RWPE2 (cell line): ENCODE measurements around the gene DYNC2H1.

ENCODE experiments used
- ATAC-seq: fragments of 200-7000 bp; cut with Tn5 transposase; 3 replicates; pipeline ENCODE4 v1.9.1; 2021; ENCODE audit warnings: low read depth
- DNase-seq: peaks from one replicate; pipeline ENCODE4 v3.0.0-alpha.2; 2020; ENCODE audit warnings: low spot score
- H3K27ac ChIP-seq: fragments of 450-650 bp; 2 replicates; pipeline ENCODE4 v1.5.1; 2017; ENCODE audit warnings: mild to moderate bottlenecking; ENCODE audit not compliant: poor library complexity, severe bottlenecking
- H3K27me3 ChIP-seq: fragments of 250-450 bp; sonication (Bioruptor Pico); 2 replicates; pipeline ENCODE4 v1.5.1; 2021; ENCODE audit warnings: mild to moderate bottlenecking, moderate library complexity; ENCODE audit not compliant: insufficient read depth, poor library complexity, severe bottlenecking
- H3K36me3 ChIP-seq: fragments of 250-450 bp; sonication (Bioruptor Pico); 2 replicates; pipeline ENCODE4 v1.5.1; 2020; ENCODE audit warnings: low read depth, mild to moderate bottlenecking, moderate library complexity
- H3K4me1 ChIP-seq: fragments of 250-450 bp; sonication (Bioruptor Pico); 2 replicates; pipeline ENCODE4 v1.5.1; 2021; ENCODE audit warnings: mild to moderate bottlenecking, moderate library complexity; ENCODE audit not compliant: insufficient read depth, poor library complexity, severe bottlenecking
- H3K4me3 ChIP-seq: fragments of 250-450 bp; sonication (Bioruptor Pico); 2 replicates; pipeline ENCODE4 v1.5.1; 2021; ENCODE audit warnings: mild to moderate bottlenecking, moderate library complexity; ENCODE audit not compliant: severe bottlenecking
- H3K9me3 ChIP-seq: fragments of 250-450 bp; sonication (Bioruptor Pico); 2 replicates; pipeline ENCODE4 v1.5.1; 2021; ENCODE audit warnings: mild to moderate bottlenecking, moderate library complexity; ENCODE audit not compliant: severe bottlenecking
- TF ChIP-seq, protein P1 (sequence below): fragments of 450-650 bp; IDR thresholded peaks from one replicate; pipeline ENCODE4 v1.5.1; 2017; ENCODE audit warnings: mild to moderate bottlenecking, moderate library complexity; ENCODE audit not compliant: poor library complexity, severe bottlenecking

The DYNC2H1 gene

DNA sequence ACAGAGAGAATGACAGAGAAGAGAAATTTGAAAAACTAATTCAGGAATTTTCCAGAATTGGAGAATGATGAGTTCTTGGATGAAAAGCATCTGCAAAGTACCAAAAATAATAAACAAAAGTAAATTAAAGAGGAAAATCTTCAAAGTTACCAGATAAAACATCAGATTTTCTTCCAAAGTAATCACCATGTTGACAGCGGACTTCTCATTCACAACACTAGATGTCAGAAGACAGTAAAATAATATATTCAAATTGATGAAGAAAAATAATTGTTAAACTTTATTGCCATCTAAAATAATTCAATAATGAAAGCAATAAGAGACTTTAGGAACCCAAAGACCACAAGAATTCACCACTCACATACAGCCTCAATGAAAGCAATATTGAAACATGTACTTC is 355.2 kb downstream of the DYNC2H1 start:
- no peak overlapping the region for H3K4me3 ChIP-seq
- H3K9me3 ChIP-seq = no peaks in the 10 kb centered on the region
- H3K36me3 ChIP-seq = peaks cover 5% of the 10 kb centered on the region; the same call in 1 of the 2 replicates
- no peaks in the 10 kb centered on the region for H3K27me3 ChIP-seq
- H3K27ac ChIP-seq = no peak overlapping the region
- TF ChIP-seq, protein P1, sequence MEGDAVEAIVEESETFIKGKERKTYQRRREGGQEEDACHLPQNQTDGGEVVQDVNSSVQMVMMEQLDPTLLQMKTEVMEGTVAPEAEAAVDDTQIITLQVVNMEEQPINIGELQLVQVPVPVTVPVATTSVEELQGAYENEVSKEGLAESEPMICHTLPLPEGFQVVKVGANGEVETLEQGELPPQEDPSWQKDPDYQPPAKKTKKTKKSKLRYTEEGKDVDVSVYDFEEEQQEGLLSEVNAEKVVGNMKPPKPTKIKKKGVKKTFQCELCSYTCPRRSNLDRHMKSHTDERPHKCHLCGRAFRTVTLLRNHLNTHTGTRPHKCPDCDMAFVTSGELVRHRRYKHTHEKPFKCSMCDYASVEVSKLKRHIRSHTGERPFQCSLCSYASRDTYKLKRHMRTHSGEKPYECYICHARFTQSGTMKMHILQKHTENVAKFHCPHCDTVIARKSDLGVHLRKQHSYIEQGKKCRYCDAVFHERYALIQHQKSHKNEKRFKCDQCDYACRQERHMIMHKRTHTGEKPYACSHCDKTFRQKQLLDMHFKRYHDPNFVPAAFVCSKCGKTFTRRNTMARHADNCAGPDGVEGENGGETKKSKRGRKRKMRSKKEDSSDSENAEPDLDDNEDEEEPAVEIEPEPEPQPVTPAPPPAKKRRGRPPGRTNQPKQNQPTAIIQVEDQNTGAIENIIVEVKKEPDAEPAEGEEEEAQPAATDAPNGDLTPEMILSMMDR = peak; percentile 15
- ATAC-seq (no peak), DNase-seq (no peak)
- no peaks in the 10 kb centered on the region for H3K4me1 ChIP-seq

GRCh38 chr11:103465555-103466140 is 356.4 kb downstream of the DYNC2H1 start:
- H3K36me3 ChIP-seq = peaks cover 5% of the 10 kb centered on the region; the same call in 1 of the 2 replicates
- TF ChIP-seq, protein P1 = no peak
- no peaks in the 10 kb centered on the region for H3K27me3 ChIP-seq
- no peak overlapping the region for H3K4me3 ChIP-seq
- H3K4me1 ChIP-seq = no peaks in the 10 kb centered on the region
- ATAC-seq = no peak
- DNase-seq = no peak
- no peak overlapping the region for H3K27ac ChIP-seq
- H3K9me3 ChIP-seq = no peaks in the 10 kb centered on the region

DNA sequence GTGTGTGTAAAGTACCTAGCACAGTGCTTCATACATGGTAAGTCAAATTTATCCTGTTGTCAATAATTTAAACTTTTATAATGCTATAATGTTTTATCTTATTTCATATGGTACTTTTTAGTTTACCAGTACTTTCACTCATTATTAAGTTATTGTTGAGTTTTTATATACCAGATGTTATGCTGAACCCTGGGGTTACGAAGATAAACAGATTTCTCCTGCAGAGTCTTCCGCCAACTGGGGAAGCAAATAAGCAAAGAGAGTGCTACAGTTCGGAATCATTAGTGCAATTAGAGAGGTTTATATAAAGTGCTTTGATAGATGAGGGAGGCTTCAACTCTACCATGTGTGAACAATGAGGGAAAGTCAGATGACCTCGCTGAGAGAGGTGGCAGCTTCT is 362.3 kb downstream of the DYNC2H1 start:
- H3K36me3 ChIP-seq = peaks cover 5% of the 10 kb centered on the region; the same call in 1 of the 2 replicates
- ATAC-seq = no peak

DNA sequence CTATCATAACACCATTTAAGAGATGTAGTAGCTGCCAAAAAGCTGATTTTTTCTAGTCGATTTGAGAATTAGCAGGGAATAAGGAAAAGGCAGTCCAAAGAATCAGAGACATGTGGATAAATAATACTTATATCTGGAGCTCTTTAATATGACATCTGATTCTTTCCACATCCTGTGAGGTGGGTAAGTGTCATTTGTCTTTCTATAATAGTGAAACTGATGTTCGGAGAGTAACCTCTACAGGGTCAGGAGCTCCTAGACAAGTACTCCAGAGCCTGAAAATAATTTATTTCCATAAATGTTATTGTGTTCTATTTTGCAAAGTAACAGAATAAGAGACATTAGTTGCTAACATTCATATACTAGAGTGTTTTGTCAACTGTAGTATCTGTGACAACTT is 367.6 kb downstream of the DYNC2H1 start:
- ATAC-seq (no peak), DNase-seq (no peak)
- TF ChIP-seq, protein P1 = no peak
- Histone ChIP-seq H3K27me3 (no peaks in the 10 kb centered on the region), H3K4me3 (no peak overlapping the region), H3K36me3 (no peaks in the 10 kb centered on the region), H3K27ac (no peak overlapping the region), H3K4me1 (no peaks in the 10 kb centered on the region), H3K9me3 (no peaks in the 10 kb centered on the region)

More for the DNA sequence above, 362.3 kb downstream of the DYNC2H1 start:
- Histone ChIP-seq H3K9me3 (no peaks in the 10 kb centered on the region), H3K4me3 (no peak overlapping the region), H3K4me1 (no peaks in the 10 kb centered on the region), H3K27me3 (no peaks in the 10 kb centered on the region), H3K27ac (no peak overlapping the region)
- TF ChIP-seq, protein P1 = no peak
- no peak for DNase-seq

GRCh38 chr11:103480421-103480820 is 371.2 kb downstream of the DYNC2H1 start:
- Histone ChIP-seq H3K4me3 (no peak overlapping the region), H3K36me3 (no peaks in the 10 kb centered on the region), H3K27ac (no peak overlapping the region), H3K27me3 (no peaks in the 10 kb centered on the region), H3K9me3 (no peaks in the 10 kb centered on the region), H3K4me1 (no peaks in the 10 kb centered on the region)
- TF ChIP-seq, protein P1 = no peak
- no peak for DNase-seq
- ATAC-seq = no peak
